SKM-1 treated with dmso at 0.1 percent for 144 hours (cell line): ENCODE data around the gene GRM8.
A peak's percentile ranks its signal among the peaks of the same experiment; 100 is the strongest.

Source experiments
- DNase-seq: peaks from one replicate; lab custom pipeline; 2025; ENCODE audit not compliant: unreplicated experiment; lab: John Stamatoyannopoulos, UW

The GRM8 gene

DNA sequence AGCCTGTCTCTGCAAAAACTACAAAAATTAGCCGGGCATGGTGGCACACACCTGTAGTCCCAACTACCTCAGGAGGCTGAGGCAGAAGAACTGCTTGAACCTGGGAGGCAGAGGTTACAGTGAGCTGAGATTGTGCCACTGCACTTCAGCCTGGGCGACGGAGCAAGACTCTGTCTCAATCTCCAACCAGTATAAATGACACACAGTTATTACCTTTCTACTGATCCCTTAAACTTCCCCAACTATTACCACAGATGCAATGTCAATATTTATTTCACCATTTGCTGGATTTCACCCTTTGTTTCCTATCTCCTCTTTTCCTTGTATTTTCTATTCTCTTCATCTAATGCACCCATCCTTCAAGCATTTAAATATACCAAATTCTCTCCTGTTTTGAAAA is 431.8 kb downstream of the GRM8 start:
- no peak for DNase-seq

DNA sequence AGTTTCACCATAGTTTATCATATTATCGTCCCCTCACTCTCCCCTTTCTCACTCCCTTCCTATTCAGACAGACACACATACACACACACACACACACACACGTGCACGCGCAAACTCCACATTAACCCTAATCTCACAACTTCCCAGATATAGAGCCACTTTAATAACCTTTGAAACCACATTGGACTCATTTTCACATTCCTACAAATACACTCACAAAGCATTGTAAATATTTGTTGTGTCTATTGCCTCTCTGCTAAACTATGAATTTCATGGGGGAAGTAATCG is 433.6 kb downstream of the GRM8 start:
- no peak for DNase-seq

DNA sequence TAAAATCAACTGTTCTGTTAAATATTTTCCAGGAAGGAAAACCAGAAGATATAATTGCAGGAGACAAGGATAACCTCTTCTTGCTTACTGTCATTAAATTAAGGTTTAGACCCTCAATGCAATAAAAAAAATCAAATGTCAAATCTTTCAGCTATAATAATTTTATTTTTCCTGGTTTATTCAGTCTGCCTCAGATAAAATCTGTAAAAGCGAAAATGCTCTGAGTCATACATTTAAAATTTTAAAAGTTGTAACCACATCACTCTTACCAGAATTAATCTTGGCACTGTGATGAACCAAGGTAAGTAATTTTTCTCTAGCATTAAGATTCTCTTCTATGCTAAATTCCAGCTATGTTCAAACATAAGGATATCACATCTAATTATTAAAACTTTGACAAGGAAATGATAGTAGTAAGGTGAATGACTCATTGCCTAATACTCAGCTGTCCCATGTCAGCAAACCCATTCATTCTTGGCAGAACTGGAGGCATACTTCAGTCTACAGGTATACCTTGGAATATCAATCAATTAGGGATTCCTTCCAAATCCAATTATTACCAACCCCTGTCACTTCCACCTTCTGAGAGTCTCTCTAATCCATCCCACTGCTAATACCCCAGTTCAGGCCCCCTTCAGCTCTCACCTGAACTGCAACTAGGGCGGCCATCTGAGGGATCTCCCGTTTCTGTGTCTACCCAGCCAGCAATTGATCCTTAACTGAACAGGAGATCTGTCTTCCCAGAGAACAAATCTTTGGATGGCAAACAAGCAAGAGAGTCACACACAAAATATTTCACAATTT is 434.1 kb downstream of the GRM8 start:
- no peak for DNase-seq

DNA sequence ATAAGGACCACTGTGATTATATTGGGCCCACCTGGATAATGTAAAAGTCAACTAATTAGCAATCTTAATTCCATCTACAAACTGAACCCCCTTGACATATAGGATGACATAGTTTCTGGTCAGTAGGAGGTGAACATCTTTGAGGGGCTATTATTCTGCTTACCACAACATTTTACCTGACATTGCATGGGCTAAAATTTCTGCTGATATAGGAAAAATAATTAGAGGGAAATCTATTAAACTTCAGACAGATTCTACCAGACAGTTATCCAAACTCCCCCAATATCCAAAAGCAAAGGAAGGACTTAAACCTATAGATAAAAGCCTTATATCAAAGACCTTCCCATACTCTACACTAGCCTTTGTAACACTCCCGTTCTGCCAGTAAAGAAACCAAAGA is 443.6 kb downstream of the GRM8 start:
- no peak for DNase-seq

DNA sequence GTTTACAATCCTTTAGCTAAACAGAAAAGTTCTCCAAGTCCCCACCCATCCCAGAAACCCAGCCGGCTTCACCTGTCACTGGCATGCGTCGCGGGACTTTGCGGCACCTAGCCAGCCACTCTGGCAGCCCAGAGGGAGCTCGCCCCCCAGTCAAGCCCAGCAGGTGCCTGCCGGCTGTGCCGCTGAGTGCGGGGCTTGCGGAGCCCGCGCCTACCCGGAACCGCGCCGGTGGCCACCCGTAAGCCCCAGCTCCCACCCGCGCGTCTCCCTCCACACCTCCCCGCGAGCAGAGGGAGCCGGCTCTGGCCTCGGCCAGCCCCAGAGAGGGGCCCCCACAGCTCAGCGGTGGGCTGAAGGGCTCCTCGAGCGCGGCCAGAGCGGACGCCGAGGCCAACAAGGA is 446.1 kb downstream of the GRM8 start:
- DNase-seq, result no peak

DNA sequence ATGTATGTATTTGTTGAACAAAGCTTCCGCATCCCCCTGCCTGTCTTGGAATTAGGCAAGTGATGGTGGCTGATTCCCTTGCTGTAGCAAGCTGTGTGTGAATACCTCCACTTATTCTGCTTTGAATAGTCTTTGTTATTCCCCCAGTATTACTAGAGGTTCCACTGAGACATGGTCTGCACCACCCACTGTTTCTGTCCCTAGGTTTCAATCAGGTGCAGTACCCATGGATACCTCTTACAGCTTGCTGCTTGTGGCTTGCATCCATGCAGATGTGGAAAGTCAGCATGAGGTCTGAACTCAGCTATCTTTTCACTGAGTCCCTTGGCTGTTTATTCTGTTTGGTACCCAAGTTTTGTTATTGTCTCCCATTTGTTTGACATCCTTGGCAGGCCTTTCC is 447.4 kb downstream of the GRM8 start:
- DNase-seq, result no peak

DNA sequence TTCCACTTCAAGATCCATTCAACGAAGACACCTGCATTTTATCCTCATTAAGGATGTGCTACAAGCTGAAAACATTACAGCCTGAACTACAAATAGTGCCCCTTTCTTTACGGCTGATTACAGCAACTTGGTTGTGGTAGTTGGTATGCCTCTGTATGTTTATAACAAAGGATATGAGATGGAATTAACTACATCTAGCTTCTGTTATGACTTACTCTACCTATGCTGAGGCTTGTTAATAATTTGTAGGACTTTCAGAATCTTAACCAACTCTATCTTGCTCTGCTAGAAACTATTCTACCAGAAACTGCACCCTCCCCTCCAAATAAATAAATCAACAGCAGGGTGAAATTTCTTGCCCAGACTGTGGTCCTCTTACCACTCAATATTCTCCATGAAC is 448.1 kb downstream of the GRM8 start:
- DNase-seq, result no peak

DNA sequence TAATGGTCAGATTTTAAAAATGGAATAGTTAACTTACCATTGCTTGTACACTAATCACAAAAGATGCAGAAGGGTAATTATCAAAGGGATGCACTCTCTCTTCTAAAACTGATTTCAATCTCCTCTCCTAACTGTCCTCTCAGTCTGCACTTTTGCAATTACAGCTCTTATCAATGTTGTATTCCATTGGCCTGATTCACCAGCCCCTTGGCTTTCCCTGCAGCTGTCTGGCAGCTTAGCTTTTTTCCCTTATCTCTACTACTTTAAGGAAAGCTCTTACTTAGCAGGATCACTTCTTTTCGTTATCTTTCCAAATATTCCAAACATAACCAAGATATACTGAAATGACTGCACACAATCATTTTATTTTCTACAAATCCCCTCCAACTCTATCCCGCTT is 448.8 kb downstream of the GRM8 start:
- DNase-seq, result no peak

DNA sequence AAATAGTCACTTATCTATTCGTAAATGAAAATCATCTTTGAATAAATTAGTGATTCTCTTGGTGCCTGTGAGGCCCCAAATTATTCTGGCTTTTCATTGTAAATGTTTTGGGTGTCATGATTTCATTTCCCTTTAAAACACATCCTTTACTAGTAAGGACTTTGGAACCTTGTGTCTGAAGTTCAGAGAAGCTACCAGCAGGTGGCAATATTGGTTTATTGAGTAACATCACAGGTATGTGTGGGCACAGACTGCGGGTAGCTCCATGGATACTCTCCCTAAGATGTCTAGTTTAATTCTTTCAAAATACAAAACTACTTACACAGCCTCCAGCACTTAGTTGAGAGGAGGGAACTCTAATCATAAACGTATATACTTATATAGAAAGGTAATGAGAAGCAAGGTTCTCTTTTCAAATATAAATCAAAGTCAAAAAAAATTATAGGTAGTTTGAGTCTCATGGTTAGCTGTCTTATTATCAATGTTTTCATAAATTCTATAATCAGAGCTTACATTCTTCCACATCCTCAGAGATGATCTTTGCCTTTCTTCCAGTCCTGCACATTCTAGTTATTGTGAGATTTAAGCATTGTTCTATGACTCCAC is 449.6 kb downstream of the GRM8 start:
- DNase-seq, result peak; percentile 40

DNA sequence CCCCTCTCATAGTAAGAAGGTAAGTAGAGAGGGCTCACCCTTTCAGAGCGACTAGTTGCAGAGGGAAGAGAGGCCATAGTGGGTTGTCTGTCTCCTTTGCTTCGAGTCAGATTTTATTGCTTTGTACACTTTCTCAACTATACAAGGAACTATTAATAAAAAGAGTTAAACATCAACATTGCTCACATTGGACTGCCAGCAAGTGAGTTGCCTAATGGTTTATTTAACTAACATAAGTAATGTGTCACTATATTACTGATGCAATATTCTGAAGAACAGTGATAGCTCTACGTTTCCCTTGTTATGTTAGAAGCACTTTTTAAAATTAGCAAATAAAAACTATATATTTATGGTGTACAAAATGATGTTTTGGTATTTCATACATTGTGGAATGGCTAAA is 451.0 kb downstream of the GRM8 start:
- DNase-seq, result no peak

DNA sequence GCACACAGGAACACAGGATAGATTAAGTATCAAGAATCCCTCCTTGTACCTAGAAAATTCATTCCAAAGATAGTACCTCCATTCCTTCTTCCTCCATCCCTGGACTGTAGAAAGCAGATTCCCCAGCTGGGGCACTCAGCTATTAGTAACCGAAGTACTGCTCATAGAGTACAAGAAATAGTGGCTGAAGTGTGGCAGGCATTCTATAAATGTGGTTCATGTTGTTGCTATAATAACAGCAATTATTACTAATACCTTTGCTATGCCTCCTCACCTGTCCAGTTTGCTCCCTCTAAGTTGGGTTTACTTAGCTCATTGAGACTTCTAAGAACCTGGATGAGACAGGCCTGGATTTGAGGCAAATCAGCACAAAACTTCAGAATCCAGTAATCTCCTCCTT is 453.2 kb downstream of the GRM8 start:
- no peak for DNase-seq

DNA sequence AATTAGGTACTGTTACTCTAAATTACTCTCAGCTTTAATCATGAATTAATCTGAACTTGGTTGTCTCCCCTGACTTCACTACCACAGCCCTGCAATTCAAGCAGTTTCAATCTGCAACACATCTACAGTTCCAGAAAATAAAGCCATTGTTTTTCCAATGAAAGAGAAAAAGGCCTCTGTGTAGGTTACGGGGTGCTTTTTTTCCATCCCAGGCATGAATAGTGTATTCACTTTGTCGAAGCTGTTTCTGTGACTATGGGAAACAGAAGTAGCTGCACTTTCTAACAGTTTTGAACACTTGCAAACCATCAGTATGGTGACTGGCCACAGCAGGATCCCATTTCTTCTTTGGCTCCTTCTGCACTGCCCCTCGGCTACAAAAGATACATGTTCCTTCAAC is 460.2 kb downstream of the GRM8 start:
- DNase-seq, result no peak

DNA sequence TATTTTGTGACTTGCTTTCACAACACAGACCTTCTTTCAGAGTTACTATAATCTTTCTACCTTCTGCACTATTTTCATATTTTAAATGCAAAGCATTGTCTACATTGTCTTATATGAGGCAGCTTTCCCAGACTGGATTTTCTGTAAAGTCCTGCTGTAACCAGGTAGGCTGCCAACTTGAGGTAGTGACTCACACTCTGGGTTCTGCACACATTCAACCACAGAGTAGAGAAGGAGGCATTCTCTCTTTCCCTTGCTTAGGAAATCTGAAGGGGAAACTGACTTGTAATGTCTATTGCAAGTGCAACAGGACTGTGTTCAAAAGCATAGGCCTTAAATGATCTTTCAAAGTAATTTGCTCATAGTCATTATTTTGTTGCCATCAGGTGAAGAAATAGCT is 461.4 kb downstream of the GRM8 start:
- no peak for DNase-seq

DNA sequence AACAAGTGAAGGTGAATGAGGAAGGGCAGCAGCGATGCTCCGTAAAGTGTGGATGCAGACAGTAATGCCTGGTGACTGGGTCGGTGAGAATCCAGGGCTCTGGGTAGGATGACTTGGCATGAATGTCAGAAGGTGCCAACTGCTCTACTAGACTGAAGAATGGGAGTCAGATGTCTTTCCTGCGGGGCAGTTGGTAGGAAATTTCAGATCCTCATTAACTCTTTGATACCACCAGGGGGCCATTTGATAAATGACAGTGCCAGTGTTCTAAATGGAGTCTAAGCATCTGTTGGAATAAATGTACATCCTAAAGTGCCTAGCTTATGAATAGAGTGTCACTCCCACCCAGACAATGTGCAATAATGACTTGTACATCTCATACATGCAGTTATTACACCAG is 462.0 kb downstream of the GRM8 start:
- DNase-seq, result no peak

DNA sequence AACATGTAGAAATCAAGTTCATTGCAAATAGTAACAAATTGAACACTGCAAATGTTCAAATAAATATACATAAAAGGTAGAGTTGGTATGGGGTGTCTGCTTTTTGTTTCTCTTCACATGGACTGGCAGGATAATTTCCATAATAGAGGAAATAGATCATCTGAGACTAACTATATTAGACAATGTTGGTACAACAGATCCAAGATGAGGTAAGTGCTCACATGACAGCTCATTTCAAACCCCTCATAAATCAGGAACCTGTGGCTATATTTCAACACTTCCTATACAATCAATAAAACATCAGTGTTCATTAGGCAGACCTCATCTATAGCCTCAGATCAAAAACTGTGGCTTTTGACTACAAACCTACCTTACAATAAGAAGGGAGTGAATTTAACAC is 469.1 kb downstream of the GRM8 start:
- DNase-seq, result no peak

DNA sequence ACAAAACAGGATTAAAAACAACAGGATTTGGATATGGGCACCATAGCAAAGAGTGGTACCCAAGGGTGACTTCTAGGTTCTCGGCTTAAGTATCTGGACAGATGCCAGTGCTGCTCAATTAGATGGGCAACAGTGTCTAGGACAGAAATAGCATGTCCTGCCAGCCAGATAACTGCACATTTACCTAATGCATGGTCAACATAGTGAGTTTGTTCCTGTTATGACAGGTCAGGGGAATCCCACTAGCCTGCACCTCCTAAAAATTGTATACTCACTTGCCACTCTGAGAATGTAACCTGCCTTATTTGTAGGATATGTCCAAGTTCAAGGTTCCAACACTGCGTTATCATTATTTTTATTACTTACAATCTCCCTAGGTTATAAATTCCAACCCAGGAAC is 471.7 kb downstream of the GRM8 start:
- no peak for DNase-seq

DNA sequence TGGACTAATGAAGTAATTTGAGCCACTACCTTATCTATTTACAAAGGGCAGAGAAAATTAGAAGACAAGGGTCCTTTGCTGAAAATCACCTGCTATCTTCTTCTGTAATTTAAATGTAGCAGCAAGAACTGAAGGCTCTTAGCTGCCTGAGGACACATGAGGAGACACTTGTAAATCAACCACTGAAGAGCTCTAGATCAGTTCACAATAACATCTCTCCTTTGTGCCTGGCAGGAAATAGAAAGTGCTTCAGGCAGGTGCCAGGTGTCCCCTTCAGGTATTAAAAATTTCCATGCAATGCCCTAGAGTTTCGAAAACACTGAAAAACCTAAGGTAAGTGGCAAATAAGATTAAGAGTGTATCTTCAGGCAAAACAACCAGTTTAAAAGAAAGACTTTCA is 474.6 kb downstream of the GRM8 start:
- no peak for DNase-seq

DNA sequence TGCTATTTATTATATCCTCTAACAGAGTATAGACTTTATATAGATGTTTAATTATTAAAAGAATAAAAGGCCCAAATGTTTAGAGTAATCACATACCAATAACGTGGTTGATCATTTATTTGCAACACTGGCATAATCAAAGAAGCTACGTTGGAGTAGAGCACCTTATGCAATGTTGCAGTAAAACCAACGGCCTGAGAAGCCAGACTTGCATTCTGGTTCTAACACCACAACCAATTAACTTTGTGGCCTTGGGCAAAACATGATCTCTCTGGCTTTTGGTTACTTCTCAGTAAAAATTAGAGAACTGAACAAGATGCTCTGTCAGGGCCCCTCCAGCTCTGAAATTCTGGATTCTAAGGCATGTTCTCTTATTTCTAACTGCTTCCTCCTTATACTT is 476.2 kb downstream of the GRM8 start:
- DNase-seq, result no peak

DNA sequence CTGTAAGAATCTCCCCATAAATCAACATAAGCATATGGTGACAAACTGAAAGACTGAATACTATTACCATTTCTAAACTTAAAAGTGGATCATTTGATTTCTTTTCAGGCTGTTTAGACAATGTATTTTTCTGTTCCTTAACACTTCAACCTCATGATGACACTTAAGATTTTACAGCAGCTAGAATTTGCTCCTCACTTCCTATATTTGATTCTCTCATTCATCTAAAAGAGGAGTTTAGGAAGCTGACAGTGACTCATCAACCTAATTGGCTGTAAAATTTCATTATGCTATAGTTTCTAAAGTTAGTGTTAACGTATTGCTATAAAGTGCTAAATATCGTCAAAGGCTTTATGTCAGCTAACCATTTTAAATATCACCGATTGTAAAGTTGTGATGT is 478.7 kb downstream of the GRM8 start:
- no peak for DNase-seq

DNA sequence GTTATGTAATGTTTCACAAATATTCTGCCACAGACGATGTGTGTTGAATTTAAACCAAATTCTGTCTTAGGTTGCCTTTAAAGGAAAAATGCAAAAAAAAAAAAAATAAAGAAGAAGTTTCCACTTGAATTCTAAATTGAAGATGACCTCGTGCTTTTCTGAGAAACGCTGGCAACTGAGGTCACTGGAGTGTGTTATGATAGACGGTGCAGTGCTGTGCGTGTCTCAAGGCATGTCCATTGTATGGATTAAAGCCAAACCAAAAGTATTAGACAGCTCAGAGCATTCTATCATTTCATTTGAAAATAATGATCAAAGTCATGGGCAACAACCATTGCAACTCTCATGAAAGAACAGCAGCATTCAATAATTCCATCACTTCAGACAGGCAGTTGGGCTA is 483.9 kb downstream of the GRM8 start:
- DNase-seq, result no peak

DNA sequence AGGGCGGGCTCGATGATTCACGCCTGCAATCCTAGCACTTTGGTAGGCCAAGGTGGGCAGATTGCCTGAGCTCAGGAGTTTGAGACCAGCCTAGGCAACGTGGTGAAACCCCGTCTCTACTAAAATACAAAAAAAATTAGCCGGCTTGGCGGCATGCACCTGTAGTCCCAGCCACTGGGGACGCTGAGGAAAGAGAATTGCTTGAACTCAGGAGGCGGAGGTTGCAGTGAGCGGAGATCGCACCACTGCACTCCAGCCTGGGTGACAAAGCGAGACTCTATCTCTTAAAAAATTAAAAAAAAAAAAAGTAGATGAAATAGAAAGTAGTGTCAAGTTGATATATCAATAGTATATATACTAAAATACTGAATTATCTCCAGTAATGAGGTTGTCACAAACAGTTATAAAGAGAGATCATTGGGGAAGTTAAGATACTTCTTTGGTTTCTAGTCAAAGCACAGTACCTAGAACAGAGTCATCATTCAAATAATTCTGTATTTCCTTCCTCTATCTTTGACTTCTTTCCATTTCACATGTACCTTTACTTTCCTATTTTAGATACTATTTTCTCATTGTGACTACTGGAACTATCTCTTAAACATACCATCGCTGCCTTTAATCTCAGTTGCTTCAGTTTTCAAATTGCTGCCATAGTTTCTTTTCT is 491.7 kb downstream of the GRM8 start:
- DNase-seq, result no peak

DNA sequence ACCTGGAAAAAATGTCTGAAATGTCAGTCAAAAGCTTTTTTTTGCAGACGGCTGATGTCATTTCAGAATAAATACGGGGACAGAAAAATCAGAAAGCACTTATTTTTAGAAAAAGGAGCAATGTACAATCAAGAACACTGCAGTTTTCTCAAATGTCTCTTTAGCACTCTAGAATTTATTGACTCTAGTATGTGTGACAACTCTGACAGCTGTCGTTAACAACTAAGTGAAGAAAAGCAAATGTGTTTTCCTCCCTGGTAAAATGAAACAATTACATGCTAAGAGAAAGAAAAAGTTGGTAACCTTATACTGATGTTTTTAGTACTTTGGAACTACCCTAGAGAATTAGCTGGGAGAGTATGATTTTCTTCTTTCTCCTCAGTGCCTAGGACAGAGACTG is 497.4 kb downstream of the GRM8 start:
- DNase-seq, result no peak
